Measurements from ENCODE around the gene RUFY3. TPM values are rescaled to one million over a fixed set of nuclear protein-coding genes. Genes with fewer than 3 reads are reported as not detected.

The RUFY3 gene
- total RNA-seq, 3 donors from 2014 or later (not counting 1 experiment from before 2014, with no cell fraction given), result 31.6 to 38.1 (median 33.4) TPM

- Mint-ChIP-seq H3K4me3 (no peak overlapping the region), H3K9me3 (no peaks in the 10 kb centered on the region), H3K4me1 (peaks cover 13 to 14% of the 10 kb centered on the region in 2 donors), H3K27me3 (ENCODE audit: low read depth in 2 of 2) (no peaks in the 10 kb centered on the region), H3K27ac (no peak overlapping the region), H3K36me3 (no peaks in the 10 kb centered on the region)
- no peak overlapping the region for H3K27ac ChIP-seq (ENCODE audit: low read length)
- H3K27me3 ChIP-seq (ENCODE audit: control insufficient read depth, insufficient read depth, low read length), result no peaks in the 10 kb centered on the region
- H3K4me1 ChIP-seq (ENCODE audit: control insufficient read depth, insufficient read depth, low read length), result peaks cover 21% of the 10 kb centered on the region
- no peak overlapping the region for H3K4me3 ChIP-seq (ENCODE audit: low read length)
- no peaks in the 10 kb centered on the region for H3K9me3 ChIP-seq (ENCODE audit: control insufficient read depth, insufficient read depth, low read length)
- ATAC-seq, result no peak
- no peaks in the 10 kb centered on the region for H3K36me3 ChIP-seq (ENCODE audit: control insufficient read depth, insufficient read depth, low read length)
- no peak for TF ChIP-seq CTCF (IDR thresholded peaks at IDR 0.05)
- 90% methylated on average over 1 of the region's 1 CpG for WGBS (ENCODE audit: insufficient coverage)
- no peak for DNase-seq
- intact Hi-C loops (cut with micrococcal nuclease), result no loop called here
These were observed 120.2 kb downstream of the RUFY3 start for GRCh38 chr4:70841951-70842350.

- H3K27me3 ChIP-seq (ENCODE audit: control insufficient read depth, insufficient read depth, low read length), result no peaks in the 10 kb centered on the region
- no peaks in the 10 kb centered on the region for H3K36me3 Mint-ChIP-seq
- intact Hi-C loops (cut with micrococcal nuclease), result no loop called here
These were observed 121.1 kb downstream of the RUFY3 start for GRCh38 chr4:70842761-70843435.

GRCh38 chr4:70844180-70844579 is 122.4 kb downstream of the RUFY3 start:
- H3K4me3 ChIP-seq (ENCODE audit: low read length), result no peak overlapping the region
- H3K27ac ChIP-seq (ENCODE audit: low read length), result no peak overlapping the region
- peaks cover 3% of the 10 kb centered on the region for H3K4me1 ChIP-seq (ENCODE audit: control insufficient read depth, insufficient read depth, low read length)
- H3K9me3 Mint-ChIP-seq, result no peaks in the 10 kb centered on the region
- DNase-seq (no peak), ATAC-seq (no peak)
- H3K36me3 Mint-ChIP-seq, result no peaks in the 10 kb centered on the region
- no peaks in the 10 kb centered on the region for H3K4me1 Mint-ChIP-seq
- TF ChIP-seq CTCF (IDR thresholded peaks at IDR 0.05), result no peak
- H3K27ac Mint-ChIP-seq, result no peak overlapping the region
- H3K4me3 Mint-ChIP-seq, result no peak overlapping the region
- no peaks in the 10 kb centered on the region for H3K36me3 ChIP-seq (ENCODE audit: control insufficient read depth, insufficient read depth, low read length)
- intact Hi-C loops (cut with micrococcal nuclease), result no loop called here
- H3K27me3 ChIP-seq (ENCODE audit: control insufficient read depth, insufficient read depth, low read length), result no peaks in the 10 kb centered on the region
- H3K9me3 ChIP-seq (ENCODE audit: control insufficient read depth, insufficient read depth, low read length), result no peaks in the 10 kb centered on the region
- no peaks in the 10 kb centered on the region for H3K27me3 Mint-ChIP-seq (ENCODE audit: low read depth in 2 of 2)
- 87% methylated on average over 9 of the region's 9 CpGs for WGBS (ENCODE audit: insufficient coverage)

More at GRCh38 chr4:70842761-70843435, 121.1 kb downstream of the RUFY3 start:
- WGBS (ENCODE audit: insufficient coverage), result 71% methylated on average over 6 of the region's 6 CpGs
- Histone ChIP-seq H3K27ac (ENCODE audit: low read length) (no peak overlapping the region), H3K36me3 (ENCODE audit: control insufficient read depth, insufficient read depth, low read length) (no peaks in the 10 kb centered on the region), H3K9me3 (ENCODE audit: control insufficient read depth, insufficient read depth, low read length) (no peaks in the 10 kb centered on the region), H3K4me3 (ENCODE audit: low read length) (no peak overlapping the region), H3K4me1 (ENCODE audit: control insufficient read depth, insufficient read depth, low read length) (peaks cover 12% of the 10 kb centered on the region)
- ATAC-seq, result no peak
- Mint-ChIP-seq H3K27ac (no peak overlapping the region), H3K4me1 (peaks cover 11 to 12% of the 10 kb centered on the region in 2 donors), H3K27me3 (ENCODE audit: low read depth in 2 of 2) (no peaks in the 10 kb centered on the region), H3K4me3 (no peak overlapping the region), H3K9me3 (no peaks in the 10 kb centered on the region)
- no peak for DNase-seq
- TF ChIP-seq CTCF (IDR thresholded peaks at IDR 0.05), result no peak

- no peak overlapping the region for H3K27ac Mint-ChIP-seq
- TF ChIP-seq CTCF (IDR thresholded peaks at IDR 0.05), result no peak
- Histone ChIP-seq H3K4me3 (ENCODE audit: low read length) (no peak overlapping the region), H3K27me3 (ENCODE audit: control insufficient read depth, insufficient read depth, low read length) (no peaks in the 10 kb centered on the region), H3K36me3 (ENCODE audit: control insufficient read depth, insufficient read depth, low read length) (no peaks in the 10 kb centered on the region), H3K27ac (ENCODE audit: low read length) (no peak overlapping the region), H3K9me3 (ENCODE audit: control insufficient read depth, insufficient read depth, low read length) (no peaks in the 10 kb centered on the region), H3K4me1 (ENCODE audit: control insufficient read depth, insufficient read depth, low read length) (no peaks in the 10 kb centered on the region)
- intact Hi-C loops (cut with micrococcal nuclease), result no loop called here
- H3K4me1 Mint-ChIP-seq, result no peaks in the 10 kb centered on the region
- no peaks in the 10 kb centered on the region for H3K36me3 Mint-ChIP-seq
- no peaks in the 10 kb centered on the region for H3K9me3 Mint-ChIP-seq
- ATAC-seq (no peak), DNase-seq (no peak)
- no peaks in the 10 kb centered on the region for H3K27me3 Mint-ChIP-seq (ENCODE audit: low read depth in 2 of 2)
- H3K4me3 Mint-ChIP-seq, result no peak overlapping the region
- WGBS (ENCODE audit: insufficient coverage), result 40% methylated on average over 3 of the region's 5 CpGs
These were observed 127.5 kb downstream of the RUFY3 start for GRCh38 chr4:70849291-70849690.

Measured in natural killer cell (primary cell).